GM18861 (cell line): ENCODE results near the gene PRKN.

Experiments
- ATAC-seq: cut with Tn5 transposase; IDR thresholded peaks from one replicate; pipeline ENCODE4 v1.9.1; 2021; ENCODE audit not compliant: unreplicated experiment

PRKN gene

GRCh38 chr6:161481786-161482516, 1245.6 kb downstream of the PRKN start:
- ATAC-seq: no peak

GRCh38 chr6:161480421-161481155, 1247.0 kb downstream of the PRKN start:
- ATAC-seq: no peak

- no peak for ATAC-seq
Observed at GRCh38 chr6:161479376-161479775, 1248.2 kb downstream of the PRKN start.

GRCh38 chr6:161477876-161478425, 1249.6 kb downstream of the PRKN start:
- ATAC-seq: no peak

GRCh38 chr6:161476711-161477110, 1250.9 kb downstream of the PRKN start:
- ATAC-seq: no peak

GRCh38 chr6:161465403-161465802, 1262.2 kb downstream of the PRKN start:
- no peak for ATAC-seq

GRCh38 chr6:161463071-161463470, 1264.5 kb downstream of the PRKN start:
- ATAC-seq: no peak

- ATAC-seq: no peak
Observed at GRCh38 chr6:161462148-161462547, 1265.4 kb downstream of the PRKN start.

- ATAC-seq: no peak
Observed at GRCh38 chr6:161459008-161459615, 1268.5 kb downstream of the PRKN start.

- no peak for ATAC-seq
Observed at GRCh38 chr6:161458201-161458951, 1269.2 kb downstream of the PRKN start.

GRCh38 chr6:161455848-161456247, 1271.7 kb downstream of the PRKN start:
- no peak for ATAC-seq

- no peak for ATAC-seq
Observed at GRCh38 chr6:161453558-161453957, 1274.0 kb downstream of the PRKN start.

- ATAC-seq: no peak
Observed at GRCh38 chr6:161452241-161452640, 1275.3 kb downstream of the PRKN start.

- ATAC-seq: no peak
Observed at GRCh38 chr6:161449521-161449920, 1278.0 kb downstream of the PRKN start.

GRCh38 chr6:161446949-161447348, 1280.6 kb downstream of the PRKN start:
- no peak for ATAC-seq

GRCh38 chr6:161446296-161446925, 1281.2 kb downstream of the PRKN start:
- no peak for ATAC-seq

GRCh38 chr6:161445021-161445799, 1282.4 kb downstream of the PRKN start:
- no peak for ATAC-seq

- no peak for ATAC-seq
Observed at GRCh38 chr6:161444464-161444863, 1283.1 kb downstream of the PRKN start.

- ATAC-seq: no peak
Observed at GRCh38 chr6:161443848-161444247, 1283.7 kb downstream of the PRKN start.

- no peak for ATAC-seq
Observed at GRCh38 chr6:161442420-161442819, 1285.1 kb downstream of the PRKN start.
